H1 (cell line): ENCODE measurements around the gene SPDYE16. TPM values are rescaled to one million over a fixed set of nuclear protein-coding genes. Genes with fewer than 3 reads are reported as not detected.
"Not testable (repeated sequence)": the region's sequence is repeated elsewhere in the genome, so short reads cannot be mapped to it uniquely, and the experiment has no call there.

Source experiments
- CTCF ChIA-PET: fragments of 300-600 bp; sonication (Branson Sonifier 250); formaldehyde crosslinking; loops from one replicate; lab custom pipeline; 2021; ENCODE audit not compliant: partially characterized antibody; lab: Charles Lee
- POLR2A ChIA-PET: fragments of 300-600 bp; sonication (Branson Sonifier 250); formaldehyde crosslinking; loops from one replicate; lab custom pipeline; 2021; ENCODE audit warnings: inconsistent platforms; ENCODE audit not compliant: partially characterized antibody; lab: Charles Lee
- DNase-seq, 2 experiments: peaks; one replicate each; pipeline versions ENCODE4 v3.0.0 to v3.0.0-alpha.2; 2010 to 2022; ENCODE audit warnings: low spot score in 2 of 2, low read depth in 1 of 2, mixed read lengths in 1 of 2
- FAIRE-seq: peaks from 2 replicates; lab custom pipeline; 2011; peaks lifted over from hg19 to GRCh38; lab: Jason Lieb, UNC
- H2AFZ ChIP-seq: 2 replicates; pipeline ENCODE4 v1.8.1; 2012; ENCODE audit warnings: low read length, inconsistent platforms
- H2AK5ac ChIP-seq: 2 replicates; pipeline ENCODE4 v1.6.1; 2013; ENCODE audit warnings: low read depth, low read length
- H2BK120ac ChIP-seq: replicated peaks from 2 replicates; pipeline ENCODE3; 2013; ENCODE audit warnings: low read depth, low read length, inconsistent platforms
- H2BK12ac ChIP-seq: 2 replicates; pipeline ENCODE4 v1.6.1; 2013; ENCODE audit warnings: low read depth, low read length
- H2BK15ac ChIP-seq: 2 replicates; pipeline ENCODE4 v1.6.1; 2013; ENCODE audit warnings: low read length
- H2BK20ac ChIP-seq: 2 replicates; pipeline ENCODE4 v1.6.1; 2013; ENCODE audit warnings: low read length
- H2BK5ac ChIP-seq: 2 replicates; pipeline ENCODE4 v1.6.1; 2013; ENCODE audit warnings: low read depth, low read length
- H3K14ac ChIP-seq: 2 replicates; pipeline ENCODE4 v1.6.1; 2013; ENCODE audit warnings: inconsistent platforms; ENCODE audit not compliant: insufficient read length
- H3K18ac ChIP-seq: 2 replicates; pipeline ENCODE4 v1.6.1; 2013; ENCODE audit warnings: low read length; ENCODE audit errors: extremely low read depth
- H3K23ac ChIP-seq: 2 replicates; pipeline ENCODE4 v1.6.1; 2013; ENCODE audit warnings: inconsistent platforms; ENCODE audit not compliant: insufficient read length
- H3K23me2 ChIP-seq: 2 replicates; pipeline ENCODE4 v1.6.1; 2013; ENCODE audit warnings: low read depth, low read length
- H3K27ac ChIP-seq: 2 replicates; pipeline ENCODE4 v1.6.1; 2011; ENCODE audit warnings: low read depth, low read length, inconsistent platforms
- H3K27me3 ChIP-seq, 4 experiments: replicated peaks in 1 of 4; 1 replicate in 1 of 4; 2 replicates in 3 of 4; pipeline versions ENCODE4 v1.6.1 to v1.8.1; 2011 to 2013; ENCODE audit warnings: low read length in 3 of 4, mild to moderate bottlenecking in 3 of 4, inconsistent platforms in 2 of 4, mixed read lengths in 2 of 4, moderate library complexity in 1 of 4; ENCODE audit not compliant: control insufficient read depth in 3 of 4, insufficient read depth in 3 of 4; ENCODE audit errors: extremely low read depth in 1 of 4
- H3K36me3 ChIP-seq, 4 experiments: 2 replicates each; pipeline versions ENCODE4 v1.6.1 to v1.8.1; 2011 to 2013; ENCODE audit warnings: mild to moderate bottlenecking in 4 of 4, low read length in 3 of 4, moderate library complexity in 2 of 4, control low read depth in 1 of 4, inconsistent platforms in 1 of 4; ENCODE audit not compliant: insufficient read depth in 4 of 4, control insufficient read depth in 2 of 4
- H3K4ac ChIP-seq: replicated peaks from 2 replicates; pipeline ENCODE3; 2013; ENCODE audit warnings: low read length, low read depth, mixed read lengths, inconsistent platforms; ENCODE audit not compliant: insufficient read length
- H3K4me1 ChIP-seq, 4 experiments: replicated peaks in 1 of 4; 1 replicate in 1 of 4; 2 replicates in 3 of 4; pipeline versions ENCODE4 v1.6.1 to v1.8.1; 2011 to 2013; ENCODE audit warnings: low read length in 3 of 4, inconsistent platforms in 2 of 4, mixed read lengths in 1 of 4; ENCODE audit not compliant: insufficient read depth in 4 of 4, control insufficient read depth in 3 of 4
- H3K4me2 ChIP-seq, 2 experiments: 2 replicates each; pipeline versions ENCODE4 v1.6.1 to v1.8.1; 2011 to 2013; ENCODE audit warnings: low read depth in 2 of 2, low read length in 2 of 2, control low read depth in 1 of 2, inconsistent platforms in 1 of 2, mild to moderate bottlenecking in 1 of 2; ENCODE audit not compliant: insufficient read depth in 1 of 2
- H3K4me3 ChIP-seq, 4 experiments: fragments of 200-600, 300-600 bp in 1 of 4; sonication (generic), shearing (Covaris generic), sonication (Bioruptor Twin) in 1 of 4; 2 replicates each; pipeline versions ENCODE4 v1.5.1 to v1.8.1; 2011 to 2016; ENCODE audit warnings: low read length in 4 of 4, low read depth in 3 of 4, control low read depth in 2 of 4, inconsistent platforms in 2 of 4, mild to moderate bottlenecking in 2 of 4, mixed read lengths in 1 of 4, moderate library complexity in 1 of 4; ENCODE audit not compliant: insufficient read depth in 2 of 4; ENCODE audit errors: extremely low read depth in 1 of 4
- H3K56ac ChIP-seq: replicated peaks from 2 replicates; pipeline ENCODE3; 2013; ENCODE audit warnings: low read depth, mild to moderate bottlenecking, mixed read lengths, low read length, inconsistent platforms; ENCODE audit not compliant: insufficient read length
- H3K79me1 ChIP-seq: 2 replicates; pipeline ENCODE4 v1.6.1; 2013; ENCODE audit warnings: low read depth, low read length, control low read depth
- H3K79me2 ChIP-seq, 2 experiments: 2 replicates each; pipeline versions ENCODE4 v1.6.1 to v1.8.1; 2012 to 2013; ENCODE audit warnings: low read length in 2 of 2, mild to moderate bottlenecking in 2 of 2, inconsistent platforms in 1 of 2; ENCODE audit not compliant: insufficient read depth in 2 of 2, control insufficient read depth in 1 of 2
- H3K9ac ChIP-seq, 4 experiments: replicated peaks in 1 of 4; 1 replicate in 1 of 4; 2 replicates in 3 of 4; pipeline versions ENCODE4 v1.6.1 to v1.8.1; 2011 to 2013; ENCODE audit warnings: low read depth in 3 of 4, low read length in 3 of 4, control low read depth in 2 of 4, mild to moderate bottlenecking in 2 of 4, moderate library complexity in 2 of 4, inconsistent platforms in 1 of 4; ENCODE audit errors: extremely low read depth in 1 of 4
- H3K9me3 ChIP-seq, 2 experiments: 2 replicates each; pipeline versions ENCODE4 v1.6.1 to v1.8.1; 2012 to 2013; ENCODE audit warnings: mild to moderate bottlenecking in 2 of 2, moderate library complexity in 2 of 2, control low read depth in 1 of 2, inconsistent platforms in 1 of 2, low read depth in 1 of 2, low read length in 1 of 2, mixed read lengths in 1 of 2; ENCODE audit not compliant: insufficient read depth in 2 of 2
- H4K20me1 ChIP-seq, 2 experiments: replicated peaks in 1 of 2; 2 replicates each; pipeline versions ENCODE3 to v1.8.1; 2011 to 2013; ENCODE audit warnings: inconsistent platforms in 2 of 2, low read length in 2 of 2, mild to moderate bottlenecking in 1 of 2; ENCODE audit not compliant: insufficient read depth in 2 of 2, control insufficient read depth in 1 of 2
- H4K5ac ChIP-seq: 2 replicates; pipeline ENCODE4 v1.6.1; 2013; ENCODE audit warnings: low read length, low read depth, mixed read lengths, inconsistent platforms; ENCODE audit not compliant: insufficient read length
- H4K8ac ChIP-seq: 2 replicates; pipeline ENCODE4 v1.8.0; 2013; ENCODE audit warnings: mild to moderate bottlenecking, moderate library complexity, low read length, inconsistent platforms; ENCODE audit not compliant: insufficient read depth; ENCODE audit errors: extremely low read depth
- H4K91ac ChIP-seq: replicated peaks from 2 replicates; pipeline ENCODE3; 2013; ENCODE audit warnings: low read length, mixed read lengths, inconsistent platforms; ENCODE audit not compliant: insufficient read length
- WGBS, 2 experiments: shearing (Covaris generic) in 1 of 2; methylation state at CpG; one replicate each; pipeline versions ENCODE4 v1.1.6 to v1.1.7; 2013 to 2015; ENCODE audit warnings: low lambda C conversion rate in 2 of 2, mixed read lengths in 2 of 2, inconsistent platforms in 1 of 2, low coverage in 1 of 2, missing lambda C conversion rate in 1 of 2; ENCODE audit not compliant: insufficient replicate concordance in 2 of 2, insufficient coverage in 1 of 2, insufficient read length in 1 of 2; ENCODE audit errors: extremely low coverage in 1 of 2, missing lambda C conversion rate in 1 of 2; 5-methylcytosine and 5-hydroxymethylcytosine counted together
- polyA plus RNA-seq, 7 experiments: library from polyadenylated mRNA; depleted of rRNA in 3 of 7; stranded (reverse) in 5 of 7; unstranded in 2 of 7; fragments of >200 nt in 5 of 7; fragments of 200-250 nt in 2 of 7; gene quantifications; 1 replicate in 5 of 7; 2 replicates in 1 of 7; 4 replicates in 1 of 7; pipeline versions ENCODE4 v1.2.1 to v1.2.3, GENCODE V29; 2011 to 2013; ENCODE audit warnings: missing spikeins in 2 of 7, mixed read lengths in 2 of 7
- total RNA-seq: library from RNA; stranded (reverse); fragmentation: NEBNext Ultra II Directional; extraction: Animal tissue kit (Norgen Biotek cat#: 25700); gene quantifications from 2 replicates; pipeline ENCODE4 v1.2.1, GENCODE V29; 2021

Gene SPDYE16
- total and polyA plus RNA-seq, 2 of the 8 experiments (the other 6 are each of a cell fraction or from before 2014, with no cell fraction given) = not detected

- H3K9me3 ChIP-seq, H3K27ac ChIP-seq, H3K79me1 ChIP-seq, H3K4ac ChIP-seq, H3K4me3 ChIP-seq, H2AK5ac ChIP-seq, H4K5ac ChIP-seq, FAIRE-seq, H3K4me1 ChIP-seq, H3K23me2 ChIP-seq, H2BK15ac ChIP-seq, CTCF ChIA-PET, H2AFZ ChIP-seq, H3K9ac ChIP-seq, DNase-seq, H3K18ac ChIP-seq, H4K91ac ChIP-seq, H4K8ac ChIP-seq, H3K36me3 ChIP-seq, H3K56ac ChIP-seq, H3K23ac ChIP-seq, H3K14ac ChIP-seq, H3K27me3 ChIP-seq, H3K79me2 ChIP-seq, POLR2A ChIA-PET, H2BK120ac ChIP-seq, H2BK20ac ChIP-seq, H4K20me1 ChIP-seq, H2BK12ac ChIP-seq, H2BK5ac ChIP-seq, H3K4me2 ChIP-seq: not testable (repeated sequence)
- no CpG with 5 or more reads among the region's 10 CpGs for WGBS, 2 experiments
Measured at GRCh38 chr7:76498583-76499200, 44.4 kb downstream of the SPDYE16 start.

- H2AK5ac ChIP-seq, H4K20me1 ChIP-seq, H3K14ac ChIP-seq, H2BK15ac ChIP-seq, FAIRE-seq, H3K4me1 ChIP-seq, H3K23me2 ChIP-seq, H4K91ac ChIP-seq, H3K18ac ChIP-seq, H4K8ac ChIP-seq, H3K27ac ChIP-seq, H3K4me3 ChIP-seq, POLR2A ChIA-PET, H3K79me1 ChIP-seq, CTCF ChIA-PET, H3K4me2 ChIP-seq, H3K23ac ChIP-seq, H3K79me2 ChIP-seq, H3K4ac ChIP-seq, H3K27me3 ChIP-seq, H2AFZ ChIP-seq, H4K5ac ChIP-seq, DNase-seq, H2BK12ac ChIP-seq, H3K9ac ChIP-seq, H2BK5ac ChIP-seq, H2BK120ac ChIP-seq, H3K9me3 ChIP-seq, H3K56ac ChIP-seq, H3K36me3 ChIP-seq, H2BK20ac ChIP-seq: not testable (repeated sequence)
- 95% methylated on average over 7 of the region's 27 CpGs; no CpG with 5 or more reads in 1 of the 2 experiments for WGBS, 2 experiments
Measured at GRCh38 chr7:76497918-76498582, 45.0 kb downstream of the SPDYE16 start.
